ENCODE measurements around the gene PRTFDC1. TPM values are rescaled to one million over a fixed set of nuclear protein-coding genes. Genes with fewer than 3 reads are reported as not detected.

PRTFDC1 gene
- total RNA-seq, 4 donors from 2014 or later, result 3.4 to 20.6 (median 13.9) TPM

DNA sequence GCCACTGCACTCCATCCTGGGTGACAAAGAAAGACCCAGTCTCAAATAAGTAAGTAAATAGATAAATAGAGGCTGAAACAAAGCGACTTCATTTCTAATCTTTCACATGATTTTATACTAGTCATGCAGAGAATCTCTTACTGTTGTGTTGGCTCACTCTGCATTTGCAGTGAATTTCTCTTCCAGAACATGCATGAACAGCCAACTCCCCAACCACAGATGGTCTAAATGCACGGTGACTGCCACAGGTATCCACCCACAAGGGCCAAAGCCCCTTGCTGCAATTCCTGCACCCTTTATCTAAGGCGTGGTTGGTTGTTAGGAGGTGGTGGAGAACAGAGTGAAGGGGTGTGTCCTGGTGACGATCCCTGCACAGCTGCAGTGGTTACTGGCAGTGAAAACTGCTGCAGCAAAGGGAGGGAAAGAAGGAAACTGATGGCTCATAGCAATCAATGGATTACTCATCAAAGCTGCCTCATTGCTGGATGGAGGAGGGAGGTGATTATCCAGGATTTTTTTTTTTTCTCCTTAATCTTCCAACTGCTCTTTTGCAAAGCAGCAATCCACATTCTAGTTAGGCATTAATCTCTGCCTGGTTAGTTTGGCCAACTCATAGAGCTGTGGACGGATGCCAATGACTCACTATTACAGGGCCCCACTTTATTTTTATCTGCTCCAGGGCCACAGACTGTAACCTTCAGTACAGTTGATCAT is 50.6 kb downstream of the PRTFDC1 start:
- no peaks in the 10 kb centered on the region for H3K27me3 ChIP-seq
- peak; percentile 23 to 84 (median 75) for DNase-seq
- no peaks in the 10 kb centered on the region for H3K36me3 ChIP-seq
- H3K27ac ChIP-seq, result peak overlapping the region; percentile 61 to 88 (median 70)
- H3K9me3 ChIP-seq, result no peaks in the 10 kb centered on the region
- TF ChIP-seq POLR2A (IDR thresholded peaks at IDR 0.05), result peak in 1 of 2 donors; percentile 16
- TF ChIP-seq, protein P1, sequence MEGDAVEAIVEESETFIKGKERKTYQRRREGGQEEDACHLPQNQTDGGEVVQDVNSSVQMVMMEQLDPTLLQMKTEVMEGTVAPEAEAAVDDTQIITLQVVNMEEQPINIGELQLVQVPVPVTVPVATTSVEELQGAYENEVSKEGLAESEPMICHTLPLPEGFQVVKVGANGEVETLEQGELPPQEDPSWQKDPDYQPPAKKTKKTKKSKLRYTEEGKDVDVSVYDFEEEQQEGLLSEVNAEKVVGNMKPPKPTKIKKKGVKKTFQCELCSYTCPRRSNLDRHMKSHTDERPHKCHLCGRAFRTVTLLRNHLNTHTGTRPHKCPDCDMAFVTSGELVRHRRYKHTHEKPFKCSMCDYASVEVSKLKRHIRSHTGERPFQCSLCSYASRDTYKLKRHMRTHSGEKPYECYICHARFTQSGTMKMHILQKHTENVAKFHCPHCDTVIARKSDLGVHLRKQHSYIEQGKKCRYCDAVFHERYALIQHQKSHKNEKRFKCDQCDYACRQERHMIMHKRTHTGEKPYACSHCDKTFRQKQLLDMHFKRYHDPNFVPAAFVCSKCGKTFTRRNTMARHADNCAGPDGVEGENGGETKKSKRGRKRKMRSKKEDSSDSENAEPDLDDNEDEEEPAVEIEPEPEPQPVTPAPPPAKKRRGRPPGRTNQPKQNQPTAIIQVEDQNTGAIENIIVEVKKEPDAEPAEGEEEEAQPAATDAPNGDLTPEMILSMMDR (IDR thresholded peaks at IDR 0.05), result no peak
- no peak overlapping the region for H3K4me3 ChIP-seq
- H3K4me1 ChIP-seq, result peaks cover 0 to 23% (median 5%) of the 10 kb centered on the region in 4 donors

DNA sequence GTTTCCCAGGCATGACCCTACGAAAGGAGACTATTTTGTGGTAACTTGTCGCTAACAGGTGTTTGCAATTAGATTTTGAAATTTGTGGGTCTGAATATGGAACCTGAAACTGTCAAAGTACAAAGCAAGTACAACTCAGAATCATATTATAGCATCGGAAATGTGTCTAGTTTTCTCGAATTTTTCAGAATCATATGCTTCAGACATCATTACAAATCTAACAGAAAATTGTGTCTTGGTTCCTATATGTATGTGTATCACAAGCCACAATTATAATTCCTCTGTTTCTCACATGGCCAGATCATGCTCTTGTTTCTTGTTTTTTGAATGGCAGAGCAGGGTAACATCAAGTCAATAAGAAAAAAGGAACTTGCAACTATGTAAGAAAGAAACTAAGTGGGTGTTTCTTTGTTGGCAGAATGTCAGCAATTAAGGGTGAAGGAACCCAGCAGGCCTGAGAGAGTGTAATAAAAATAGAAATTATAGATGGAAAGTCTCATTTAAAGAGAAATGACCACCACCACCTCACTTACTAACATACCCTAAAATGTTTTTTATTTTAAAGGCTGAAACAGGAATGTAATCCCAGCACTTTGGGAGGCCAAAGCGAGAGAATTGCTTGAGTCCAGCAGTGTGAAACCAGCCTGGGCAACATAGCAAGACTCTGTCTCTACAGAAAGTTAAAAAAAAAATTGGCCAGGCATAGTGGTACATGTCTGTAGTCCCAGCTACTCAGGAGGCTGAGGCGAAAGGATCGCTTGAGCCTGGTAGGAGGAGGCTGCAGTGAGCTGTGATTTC is 51.3 kb downstream of the PRTFDC1 start:
- Histone ChIP-seq H3K27me3 (no peaks in the 10 kb centered on the region), H3K9me3 (no peaks in the 10 kb centered on the region), H3K4me1 (peaks cover 0 to 23% (median 5%) of the 10 kb centered on the region in 4 donors), H3K27ac (peak overlapping the region; percentile 61 to 88 (median 70)), H3K36me3 (no peaks in the 10 kb centered on the region), H3K4me3 (no peak overlapping the region)
- TF ChIP-seq POLR2A (IDR thresholded peaks at IDR 0.05), result no peak
- TF ChIP-seq, protein P1 (IDR thresholded peaks at IDR 0.05), result no peak
- no peak for DNase-seq

DNA sequence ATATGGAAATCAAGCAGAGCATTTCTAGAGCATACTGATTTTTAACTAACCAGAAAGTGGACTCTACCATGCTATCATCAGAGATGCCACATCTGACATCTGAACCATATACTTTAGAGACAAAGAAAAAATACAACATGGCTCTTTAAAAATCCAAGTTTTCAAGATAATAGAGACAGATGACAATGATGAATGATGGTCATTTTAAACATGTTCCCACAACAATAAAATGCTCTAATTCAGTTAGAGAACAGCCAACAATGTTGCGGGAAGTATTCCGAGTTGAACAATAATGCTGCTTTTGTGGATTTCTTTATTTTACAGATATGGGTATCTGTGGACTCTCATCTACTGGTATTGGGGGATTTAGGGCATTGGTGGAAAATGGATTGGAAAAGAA is 52.8 kb downstream of the PRTFDC1 start:
- TF ChIP-seq, protein P1 (IDR thresholded peaks at IDR 0.05), result no peak
- no peak for TF ChIP-seq POLR2A (IDR thresholded peaks at IDR 0.05)
- H3K27me3 ChIP-seq, result no peaks in the 10 kb centered on the region

DNA sequence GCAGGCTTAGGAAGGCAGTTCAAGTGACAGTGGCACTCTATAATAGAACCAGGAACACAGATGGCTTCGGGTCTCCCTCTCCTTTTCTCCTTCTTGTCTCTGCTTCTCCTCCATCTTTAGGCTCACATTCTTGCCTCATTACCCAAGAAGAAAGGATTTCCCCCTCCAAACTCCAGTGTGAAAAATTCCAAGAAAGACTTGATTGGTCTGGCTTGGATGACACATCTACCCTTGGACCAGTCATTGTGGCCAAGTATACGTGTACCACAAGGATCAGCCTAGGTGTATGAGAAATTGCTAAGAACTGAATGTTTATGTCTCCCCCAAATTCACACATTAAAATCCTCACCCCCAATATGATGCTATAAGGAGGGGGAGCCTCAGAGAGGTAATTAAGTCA is 53.9 kb downstream of the PRTFDC1 start:
- H3K27me3 ChIP-seq, result no peaks in the 10 kb centered on the region
- H3K36me3 ChIP-seq, result no peaks in the 10 kb centered on the region
- no peak overlapping the region for H3K4me3 ChIP-seq
- DNase-seq, result no peak
- TF ChIP-seq, protein P1 (IDR thresholded peaks at IDR 0.05), result no peak
- TF ChIP-seq POLR2A (IDR thresholded peaks at IDR 0.05), result no peak
- peaks cover 0 to 20% (median 5%) of the 10 kb centered on the region in 4 donors for H3K4me1 ChIP-seq
- no peak overlapping the region for H3K27ac ChIP-seq
- H3K9me3 ChIP-seq, result no peaks in the 10 kb centered on the region

More for the DNA sequence above, 52.8 kb downstream of the PRTFDC1 start:
- no peaks in the 10 kb centered on the region for H3K9me3 ChIP-seq
- no peak for DNase-seq
- H3K27ac ChIP-seq, result no peak overlapping the region
- H3K36me3 ChIP-seq, result no peaks in the 10 kb centered on the region
- H3K4me1 ChIP-seq, result peaks cover 0 to 20% (median 5%) of the 10 kb centered on the region in 4 donors
- H3K4me3 ChIP-seq, result no peak overlapping the region

DNA sequence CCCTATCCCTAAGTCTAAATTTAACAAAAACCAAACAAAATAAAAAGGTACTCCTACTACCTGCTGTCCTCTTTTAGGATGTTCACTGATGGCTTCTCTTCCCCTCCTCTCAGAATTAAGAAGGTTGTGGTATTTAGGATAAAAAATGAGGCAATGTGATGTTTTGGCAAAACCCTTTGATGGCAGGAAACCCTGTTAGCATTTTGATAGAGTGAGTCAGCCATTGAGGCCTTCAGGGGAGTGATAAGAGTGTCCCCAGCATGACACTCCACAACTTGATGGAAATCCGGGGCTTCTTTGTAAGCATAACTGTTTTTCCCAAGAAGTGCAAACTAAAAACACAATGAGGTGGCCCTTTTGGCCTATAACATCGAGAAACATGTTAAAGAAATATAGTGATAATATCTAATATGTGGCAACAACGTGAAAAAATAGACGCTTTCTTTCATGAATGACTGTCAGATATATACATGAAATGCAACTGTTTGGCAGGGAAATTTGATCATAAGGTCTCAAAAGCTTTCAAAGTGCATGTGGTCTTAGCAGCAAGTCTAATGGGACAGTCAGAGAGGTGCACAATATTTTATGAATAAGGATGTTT is 55.0 kb downstream of the PRTFDC1 start:
- DNase-seq, result no peak
- H3K27me3 ChIP-seq, result no peaks in the 10 kb centered on the region
- H3K27ac ChIP-seq, result no peak overlapping the region

More for the DNA sequence above, 55.0 kb downstream of the PRTFDC1 start:
- TF ChIP-seq, protein P1 (IDR thresholded peaks at IDR 0.05), result no peak
- TF ChIP-seq POLR2A (IDR thresholded peaks at IDR 0.05), result no peak
- Histone ChIP-seq H3K4me3 (no peak overlapping the region), H3K36me3 (no peaks in the 10 kb centered on the region), H3K9me3 (no peaks in the 10 kb centered on the region), H3K4me1 (peaks cover 0 to 12% (median 5%) of the 10 kb centered on the region in 4 donors)
